Stomach (tissue), 9 donors: ENCODE results near the gene RELB. TPM values are rescaled to one million over a fixed set of nuclear protein-coding genes. Genes with fewer than 3 reads are reported as not detected.

Experiments used
- DNase-seq, 2 donors: peaks; one replicate each; pipeline versions ENCODE4 v3.0.0 to v3.0.0-alpha.2; 2013 to 2019
- H3K27ac ChIP-seq, 5 donors: fragments of 200-600 bp in 4 of 5; sonication (generic) in 4 of 5; one replicate each; pipeline ENCODE4 v1.5.1; 2013 to 2019; ENCODE audit warnings: mild to moderate bottlenecking in 1 of 5, moderate library complexity in 1 of 5
- H3K27me3 ChIP-seq, 3 donors: fragments of 200-600 bp; sonication (generic); one replicate each; pipeline ENCODE4 v1.5.1; 2017 to 2019; ENCODE audit warnings: mixed run types in 1 of 3
- H3K36me3 ChIP-seq, 4 donors: fragments of 200-600 bp; sonication (generic); 1 replicate in 3 of 4; 2 replicates in 1 of 4; pipeline ENCODE4 v1.5.1; 2016 to 2019
- H3K4me1 ChIP-seq, 4 donors: fragments of 200-600 bp; sonication (generic); one replicate each; pipeline ENCODE4 v1.5.1; 2016 to 2019
- H3K4me3 ChIP-seq, 4 donors: fragments of 200-600 bp; sonication (generic) in 3 of 4; one replicate each; pipeline ENCODE4 v1.5.1; 2016 to 2019; ENCODE audit warnings: mild to moderate bottlenecking in 1 of 4
- H3K9me3 ChIP-seq, 4 donors: fragments of 200-600 bp; sonication (generic); one replicate each; pipeline ENCODE4 v1.5.1; 2016 to 2019
- CTCF ChIP-seq, 7 experiments: fragments of 450-650 bp in 4 of 7; fragments of 200-600 bp in 3 of 7; sonication (generic) in 3 of 7; IDR thresholded peaks; one replicate each; pipeline ENCODE4 v1.5.1; 2016 to 2019; ENCODE audit warnings: antibody characterized with exemption in 7 of 7, control low read depth in 2 of 7, mild to moderate bottlenecking in 1 of 7
- EP300 ChIP-seq: sonication (generic); formaldehyde crosslinking; IDR thresholded peaks from one replicate; pipeline ENCODE4 v1.6.1; 2017; ENCODE audit warnings: antibody characterized with exemption
- POLR2A ChIP-seq, 4 donors: fragments of 450-650 bp; IDR thresholded peaks; one replicate each; pipeline ENCODE4 v1.6.1; 2016; ENCODE audit warnings: antibody characterized with exemption in 4 of 4, control low read depth in 2 of 4, mild to moderate bottlenecking in 1 of 4, moderate library complexity in 1 of 4
- POLR2AphosphoS5 ChIP-seq, 3 donors: sonication (generic); formaldehyde crosslinking; IDR thresholded peaks; one replicate each; pipeline ENCODE4 v1.6.1; 2016; ENCODE audit warnings: antibody characterized with exemption in 3 of 3
- WGBS, 5 donors: extraction: QIAGEN DNeasy Blood & Tissue Kit in 3 of 5; methylation state at CpG; one replicate each; pipeline versions ENCODE4 v1.1.5 to v1.1.7; 2013 to 2018; 5-methylcytosine and 5-hydroxymethylcytosine counted together
- intact Hi-C: fragments of 100-400 bp; cut with DNase I; formaldehyde crosslinking; loops from one replicate; pipeline ENCODE4 v1.15.1; 2023; ENCODE audit warnings: low total_unique reads
- polyA plus RNA-seq, 3 donors: library from polyadenylated mRNA; stranded (reverse); fragments of 200-250 nt; gene quantifications; one replicate each; pipeline ENCODE4 v1.2.3, GENCODE V29; 2013
- total RNA-seq, 5 donors: library from RNA; depleted of rRNA; stranded (reverse); fragments of >200 nt; gene quantifications; one replicate each; pipeline versions ENCODE4 v1.1.0 to v1.2.3, GENCODE V29; 2014 to 2016
- donor health status: healthy with polysubstance abuse.
- donor health status: Bipolar disorder and iron deficiency.
- donor health status: healthy.

RELB gene
- total and polyA plus RNA-seq, 8 donors: 3.2 to 33.5 (median 14.9) TPM; not detected in 1

GRCh38 chr19:45047188-45047797, 46.0 kb downstream of the RELB start:
- H3K27me3 ChIP-seq: no peaks in the 10 kb centered on the region
- peaks cover 22 to 59% (median 58%) of the 10 kb centered on the region in 4 donors for H3K36me3 ChIP-seq
- H3K4me3 ChIP-seq: no peak overlapping the region
- WGBS, 5 donors: 67 to 83% (median 78%) methylated on average over 7 of the region's 7 CpGs
- H3K9me3 ChIP-seq: no peaks in the 10 kb centered on the region
- TF ChIP-seq EP300 (no peak), POLR2A (IDR thresholded peaks at IDR 0.05) (no peak), CTCF (IDR thresholded peaks at IDR 0.05) (peak in 1 of 7 experiments; percentile 7), POLR2AphosphoS5 (IDR thresholded peaks at IDR 0.05) (no peak)
- peak overlapping the region in 2 of 5 donors; percentile 27 to 72 for H3K27ac ChIP-seq
- intact Hi-C loops: no loop called here
- DNase-seq: no peak
- peaks cover 61 to 97% (median 93%) of the 10 kb centered on the region in 4 donors for H3K4me1 ChIP-seq

- H3K27ac ChIP-seq: peak overlapping the region; percentile 13 to 80 (median 48)
- intact Hi-C loops: no loop called here
- 35 to 81% (median 58%) methylated on average over 8 of the region's 8 CpGs for WGBS, 5 donors
- no peak overlapping the region for H3K4me3 ChIP-seq
- peaks cover 65 to 100% (median 99%) of the 10 kb centered on the region in 4 donors for H3K4me1 ChIP-seq
- peak in 1 of 2 donors; percentile 78 for DNase-seq
- H3K9me3 ChIP-seq: no peaks in the 10 kb centered on the region
- TF ChIP-seq POLR2A (IDR thresholded peaks at IDR 0.05) (no peak), POLR2AphosphoS5 (IDR thresholded peaks at IDR 0.05) (no peak)
- H3K36me3 ChIP-seq: peaks cover 23 to 60% (median 58%) of the 10 kb centered on the region in 4 donors
- no peaks in the 10 kb centered on the region for H3K27me3 ChIP-seq
Observed at GRCh38 chr19:45049073-45049736, 47.9 kb downstream of the RELB start.

- DNase-seq: no peak
- H3K27ac ChIP-seq: peak overlapping the region; percentile 1 to 80 (median 48)
- H3K36me3 ChIP-seq: peaks cover 24 to 60% (median 58%) of the 10 kb centered on the region in 4 donors
- no peak for TF ChIP-seq POLR2AphosphoS5 (IDR thresholded peaks at IDR 0.05)
- no peak for TF ChIP-seq EP300
- TF ChIP-seq POLR2A (IDR thresholded peaks at IDR 0.05): no peak
- TF ChIP-seq CTCF (IDR thresholded peaks at IDR 0.05): no peak
- no peak overlapping the region for H3K4me3 ChIP-seq
- intact Hi-C loops: no loop called here
- WGBS, 5 donors: 85 to 90% (median 89%) methylated on average over 6 of the region's 6 CpGs
- H3K27me3 ChIP-seq: no peaks in the 10 kb centered on the region
- H3K4me1 ChIP-seq: peaks cover 57 to 95% (median 92%) of the 10 kb centered on the region in 4 donors
- no peaks in the 10 kb centered on the region for H3K9me3 ChIP-seq
Observed at GRCh38 chr19:45050036-45050435, 48.8 kb downstream of the RELB start.

- 24 to 57% (median 29%) methylated on average over 8 to 9 of the region's 9 CpGs for WGBS, 5 donors
- DNase-seq: peak; percentile 85 to 90
- peak overlapping the region; percentile 75 to 81 (median 78) for H3K27ac ChIP-seq
- H3K9me3 ChIP-seq: no peaks in the 10 kb centered on the region
- peaks cover 41 to 62% (median 60%) of the 10 kb centered on the region in 4 donors for H3K36me3 ChIP-seq
- H3K27me3 ChIP-seq: no peaks in the 10 kb centered on the region
- TF ChIP-seq CTCF (IDR thresholded peaks at IDR 0.05) (no peak), EP300 (no peak), POLR2AphosphoS5 (IDR thresholded peaks at IDR 0.05) (peak in 1 of 3 donors; percentile 18), POLR2A (IDR thresholded peaks at IDR 0.05) (no peak)
- intact Hi-C loops: no loop called here
- H3K4me3 ChIP-seq: peak overlapping the region in 1 of 4 donors; percentile 1
- peaks cover 39 to 75% (median 72%) of the 10 kb centered on the region in 4 donors for H3K4me1 ChIP-seq
Observed at GRCh38 chr19:45051929-45052579, 50.8 kb downstream of the RELB start.
